NCI-H1048 (cell line): ENCODE data around the gene PODNL1.
"Not testable (repeated sequence)": the region's sequence is repeated elsewhere in the genome, so short reads cannot be mapped to it uniquely, and the experiment has no call there.

Experiments used
- DNase-seq: peaks from one replicate; lab custom pipeline; 2025; lab: John Stamatoyannopoulos, UW

PODNL1 gene

DNA sequence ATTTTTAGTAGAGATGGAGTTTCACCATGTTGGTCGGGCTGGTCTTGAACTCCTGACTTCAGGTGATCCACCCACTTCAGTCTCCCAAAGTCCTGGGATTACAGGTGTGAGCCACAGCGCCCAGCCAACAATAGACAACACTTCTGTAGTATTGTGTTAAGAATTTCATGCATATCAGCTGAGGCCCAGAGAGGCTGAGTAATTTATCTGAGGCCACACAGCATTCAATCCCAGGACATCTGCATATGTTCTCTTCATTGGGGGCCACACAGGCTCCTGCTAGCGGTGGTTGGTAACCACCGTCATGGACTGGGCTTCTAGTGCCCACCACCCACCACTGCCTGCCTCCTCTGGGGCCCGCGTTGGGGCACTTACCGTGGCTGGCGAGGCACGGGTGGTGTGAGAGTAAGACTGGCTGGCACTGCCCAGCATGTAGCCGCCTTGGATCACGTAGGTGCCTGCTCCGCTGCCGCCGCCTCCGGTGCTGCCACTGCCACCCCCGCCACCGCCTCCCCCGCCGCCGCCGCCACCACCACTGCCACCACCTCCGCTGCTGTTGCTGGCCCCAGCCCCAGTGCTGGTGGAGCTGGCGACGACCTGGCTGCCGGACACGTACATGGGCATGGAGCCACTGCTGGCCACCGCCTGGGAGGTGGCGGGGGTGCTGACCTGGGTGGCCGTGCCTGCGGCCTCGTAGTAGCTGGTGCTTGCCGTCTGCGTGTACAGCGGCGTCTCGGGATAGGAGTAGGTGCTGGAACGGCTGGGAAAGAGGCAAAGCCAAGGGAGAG lies 34.3 kb upstream of the PODNL1 start:
- DNase-seq: no peak

DNA sequence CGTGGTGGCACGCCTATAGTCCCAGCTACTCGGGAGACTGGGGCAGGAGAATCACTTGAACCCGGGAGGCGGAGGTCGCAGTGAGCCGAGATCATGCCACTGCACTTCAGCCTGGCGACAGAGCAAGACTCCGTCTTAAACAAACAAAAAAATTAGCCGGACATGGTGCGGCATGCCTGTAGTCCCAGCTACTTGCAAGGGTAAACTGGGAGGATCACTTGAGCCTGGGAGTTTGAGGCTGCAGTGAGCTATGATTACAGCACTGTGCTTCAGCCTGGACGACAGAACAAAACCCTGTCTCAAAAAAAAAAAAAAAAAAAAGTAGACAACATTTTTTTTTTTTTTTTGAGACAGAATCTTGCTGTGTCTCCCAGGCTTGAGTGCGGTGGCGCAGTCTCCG lies 33.7 kb upstream of the PODNL1 start:
- not testable (repeated sequence) for DNase-seq

DNA sequence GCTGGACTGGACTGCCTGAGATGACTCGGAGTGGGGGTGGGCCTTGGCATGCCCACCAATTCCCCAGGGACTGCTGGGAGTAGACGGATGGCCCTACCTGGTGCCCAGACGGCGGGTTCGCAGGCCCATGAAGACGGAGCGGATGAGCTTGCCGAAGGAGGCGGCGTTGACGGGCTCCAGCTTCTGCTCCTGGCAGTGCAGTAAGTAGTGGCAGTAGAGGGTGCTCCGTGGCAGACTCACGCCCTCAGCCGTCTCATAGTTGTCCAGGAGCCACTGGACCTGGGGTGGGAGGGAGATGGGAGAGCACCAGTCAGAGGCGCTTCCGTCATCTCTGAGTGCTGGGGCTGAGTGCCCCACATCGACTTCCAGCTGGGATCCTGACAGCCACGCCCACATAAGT lies 31.7 kb upstream of the PODNL1 start:
- DNase-seq: no peak

DNA sequence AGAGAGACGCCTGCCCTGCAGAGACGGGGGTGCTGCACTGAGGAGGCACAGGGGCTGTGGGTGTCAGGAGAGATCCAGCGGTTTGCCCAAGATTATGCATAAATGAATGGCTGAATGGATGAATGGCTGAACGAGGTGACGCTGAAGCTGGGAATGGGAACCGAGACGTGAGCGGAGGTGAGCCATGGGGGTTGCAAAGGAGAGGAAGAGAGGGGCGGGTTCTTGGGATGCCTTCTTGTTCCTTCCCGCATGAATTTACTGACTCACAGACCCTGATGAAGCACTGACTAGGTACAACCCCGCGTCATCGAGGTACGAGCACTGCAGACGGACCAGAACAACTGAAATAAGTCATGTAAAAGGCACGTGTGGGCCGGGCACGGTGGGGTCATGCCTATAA lies 30.8 kb upstream of the PODNL1 start:
- DNase-seq: no peak

DNA sequence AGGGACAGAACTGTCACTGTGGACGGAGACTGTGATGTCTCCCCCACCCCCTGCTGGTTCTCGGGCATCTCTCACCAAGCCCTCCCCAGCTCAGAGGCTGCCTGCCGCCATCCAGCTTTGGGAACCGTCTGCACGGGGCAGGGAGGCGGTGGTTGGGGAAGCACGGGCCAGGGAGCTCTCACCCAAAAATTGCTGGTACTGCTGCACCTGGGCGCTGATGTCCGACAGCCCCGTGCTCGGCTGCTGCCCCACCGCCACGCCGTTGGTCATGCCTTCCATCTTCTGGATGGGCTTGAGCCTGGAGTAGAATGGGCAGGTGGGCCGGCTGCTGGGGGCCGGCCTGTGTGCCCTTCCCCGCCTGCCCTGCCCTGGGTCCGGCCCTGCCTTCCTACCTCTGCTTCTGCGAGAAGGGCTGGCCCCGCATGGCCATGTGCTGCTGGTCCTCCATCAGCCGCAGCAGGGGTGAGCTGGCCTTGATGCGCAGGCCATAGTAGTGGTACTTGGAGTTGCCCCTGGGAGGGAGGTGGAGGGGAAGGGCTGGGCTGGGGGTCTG lies 30.2 kb upstream of the PODNL1 start:
- DNase-seq: no peak

DNA sequence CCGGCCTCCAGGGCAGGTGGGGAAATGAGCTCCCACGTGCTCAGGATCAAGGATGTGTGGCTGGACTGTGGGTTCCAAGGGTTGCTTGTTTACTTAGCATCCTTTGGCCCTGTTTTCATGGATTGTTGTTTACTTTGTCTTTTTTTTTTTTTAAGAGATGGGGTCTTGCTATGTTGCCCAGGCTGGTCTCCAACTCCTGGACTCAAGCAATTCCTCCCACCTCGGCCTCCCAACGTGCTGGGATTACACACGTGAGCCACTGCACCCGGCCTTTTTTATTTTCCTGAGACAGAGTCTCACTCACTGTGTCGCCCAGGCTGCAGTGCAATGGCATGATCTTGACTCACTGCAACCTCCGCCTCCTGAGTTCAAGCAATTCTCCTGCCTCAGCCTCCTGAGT lies 29.0 kb upstream of the PODNL1 start:
- not testable (repeated sequence) for DNase-seq

- DNase-seq: no peak
Measured at GRCh38 chr19:13966684-13967128, 28.5 kb upstream of the PODNL1 start.

GRCh38 chr19:13965926-13966683 lies 27.9 kb upstream of the PODNL1 start:
- DNase-seq: no peak

GRCh38 chr19:13965377-13965896 lies 27.2 kb upstream of the PODNL1 start:
- no peak for DNase-seq

DNA sequence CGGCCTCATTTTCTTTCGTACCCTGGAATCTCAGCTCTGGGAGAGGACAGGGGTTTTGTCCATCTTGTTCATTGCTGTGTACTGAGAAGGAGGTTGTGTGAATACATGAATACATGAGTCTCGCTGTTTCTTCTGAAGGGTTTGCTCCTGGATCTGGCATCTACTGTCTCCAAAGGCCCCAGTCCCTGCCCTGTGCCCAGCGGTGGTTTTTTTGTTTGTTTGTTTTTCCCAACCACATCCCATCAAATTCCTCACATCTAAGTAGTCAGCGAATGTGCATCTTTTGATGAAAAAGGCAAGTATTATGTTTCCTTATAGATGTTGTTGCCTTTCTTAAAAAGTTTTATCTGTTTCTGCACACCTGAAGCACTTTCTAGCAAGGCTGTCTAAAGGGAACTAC lies 26.6 kb upstream of the PODNL1 start:
- DNase-seq: no peak

DNA sequence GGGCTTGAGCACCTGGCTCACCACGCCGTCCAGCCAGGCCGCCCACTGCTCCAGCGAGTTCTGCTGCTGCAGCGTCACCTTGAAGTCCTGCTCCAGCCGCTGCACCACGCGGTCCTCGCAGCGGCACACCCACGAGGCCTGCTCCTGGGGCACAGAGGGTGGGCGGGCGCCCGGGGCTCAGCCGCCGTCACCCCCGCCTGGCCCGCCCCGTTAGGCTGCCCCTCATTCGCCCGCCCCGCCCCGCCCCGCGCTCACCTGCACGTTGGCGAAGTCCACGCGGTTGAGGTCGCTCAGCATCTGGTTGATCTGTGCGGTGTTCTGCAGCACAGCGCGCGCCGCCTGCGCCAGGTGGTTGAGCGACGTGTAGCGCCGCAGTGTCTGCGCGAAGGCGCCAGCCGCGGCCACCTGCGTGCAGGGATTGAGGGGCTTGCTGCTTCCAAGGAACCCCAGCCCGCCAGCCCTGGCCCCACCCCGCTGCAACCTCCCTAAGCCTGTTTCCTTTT lies 25.4 kb upstream of the PODNL1 start:
- DNase-seq: no peak

DNA sequence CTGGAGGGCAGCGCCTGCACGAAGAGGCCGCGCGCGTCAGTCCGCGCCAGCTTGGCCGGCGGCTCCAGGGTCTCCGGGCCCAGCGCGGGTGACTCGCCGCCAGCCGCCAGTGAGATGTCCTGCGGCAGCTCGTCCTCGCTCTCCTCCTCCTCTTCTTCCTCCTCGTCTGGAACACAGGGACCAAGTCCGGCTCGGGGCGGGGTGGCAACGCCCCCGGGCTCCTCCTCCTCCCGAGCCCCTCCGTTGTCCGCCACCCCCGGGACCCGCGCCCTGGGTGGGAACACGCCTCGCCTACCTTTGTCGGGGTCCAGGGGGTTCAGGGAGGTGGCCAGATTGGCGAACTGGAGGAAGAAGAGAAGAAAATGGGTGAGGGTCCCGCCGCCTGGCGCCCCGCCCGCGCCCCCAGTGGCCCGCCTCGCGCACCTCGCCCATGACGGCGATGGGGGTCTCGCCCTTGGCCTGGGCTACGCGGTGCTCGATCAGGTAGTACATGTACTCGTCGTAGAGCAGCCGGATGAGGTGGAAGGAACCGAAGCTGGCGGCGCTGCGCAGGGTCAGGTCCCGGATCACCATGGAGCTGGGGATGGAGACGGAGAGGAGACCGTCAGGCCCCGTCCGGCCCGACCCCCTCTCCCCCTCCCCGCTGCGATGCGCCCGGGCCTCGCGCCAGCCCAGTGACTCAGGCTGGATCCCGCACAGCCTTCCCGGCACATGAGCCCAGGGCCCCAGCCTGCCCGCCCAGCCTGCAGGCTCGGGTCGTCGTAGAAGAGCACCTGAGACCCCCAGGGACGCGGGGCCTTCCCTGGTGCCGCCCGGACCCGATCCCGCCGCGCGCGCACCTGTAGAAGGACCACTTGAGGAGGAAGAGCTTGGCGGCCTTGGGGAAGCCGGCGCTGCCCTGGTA lies 24.7 kb upstream of the PODNL1 start:
- DNase-seq: no peak

DNA sequence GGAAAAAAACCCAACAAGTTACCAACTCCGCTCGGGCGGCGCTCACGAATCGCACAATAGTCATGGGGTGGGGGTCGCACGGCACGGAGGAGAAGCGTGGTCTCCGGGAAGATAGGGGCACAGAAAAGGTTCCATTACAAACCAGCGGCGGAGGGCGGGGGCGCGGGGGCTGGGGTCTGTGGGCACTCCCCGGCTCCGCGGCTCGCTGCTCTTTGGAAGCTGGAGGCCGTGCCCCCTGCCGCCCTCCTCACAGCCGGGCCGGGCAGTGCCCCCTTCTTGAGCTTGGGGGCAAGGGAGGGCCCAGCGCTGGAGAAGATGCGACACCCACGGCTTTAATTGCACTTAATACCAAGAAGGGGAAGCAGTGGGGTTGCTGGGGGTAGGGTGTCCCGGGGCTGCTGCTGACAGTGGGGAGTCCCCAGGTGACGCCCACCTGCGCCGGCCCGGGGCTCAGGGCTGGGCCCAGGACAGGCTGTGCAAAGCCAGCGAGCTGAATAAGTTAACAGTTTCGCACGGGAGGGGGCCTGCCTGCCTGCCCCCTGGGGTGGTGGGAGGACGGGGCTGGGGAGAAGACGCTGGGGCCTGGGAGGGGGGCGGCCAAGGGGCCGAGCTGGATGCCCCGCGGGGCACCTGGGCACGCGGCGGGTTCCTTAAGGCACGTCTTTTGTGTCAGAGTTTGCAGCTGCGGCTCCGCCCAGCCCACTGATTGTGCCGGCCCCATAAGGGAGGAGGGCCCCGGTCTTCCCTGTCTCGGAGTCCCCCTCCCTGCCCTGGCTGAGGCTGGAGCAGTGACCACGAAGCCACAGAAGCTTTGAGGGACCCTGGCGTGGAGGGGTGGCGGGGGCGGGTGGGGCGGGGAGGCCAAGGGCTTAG lies 23.8 kb upstream of the PODNL1 start:
- DNase-seq: no peak

DNA sequence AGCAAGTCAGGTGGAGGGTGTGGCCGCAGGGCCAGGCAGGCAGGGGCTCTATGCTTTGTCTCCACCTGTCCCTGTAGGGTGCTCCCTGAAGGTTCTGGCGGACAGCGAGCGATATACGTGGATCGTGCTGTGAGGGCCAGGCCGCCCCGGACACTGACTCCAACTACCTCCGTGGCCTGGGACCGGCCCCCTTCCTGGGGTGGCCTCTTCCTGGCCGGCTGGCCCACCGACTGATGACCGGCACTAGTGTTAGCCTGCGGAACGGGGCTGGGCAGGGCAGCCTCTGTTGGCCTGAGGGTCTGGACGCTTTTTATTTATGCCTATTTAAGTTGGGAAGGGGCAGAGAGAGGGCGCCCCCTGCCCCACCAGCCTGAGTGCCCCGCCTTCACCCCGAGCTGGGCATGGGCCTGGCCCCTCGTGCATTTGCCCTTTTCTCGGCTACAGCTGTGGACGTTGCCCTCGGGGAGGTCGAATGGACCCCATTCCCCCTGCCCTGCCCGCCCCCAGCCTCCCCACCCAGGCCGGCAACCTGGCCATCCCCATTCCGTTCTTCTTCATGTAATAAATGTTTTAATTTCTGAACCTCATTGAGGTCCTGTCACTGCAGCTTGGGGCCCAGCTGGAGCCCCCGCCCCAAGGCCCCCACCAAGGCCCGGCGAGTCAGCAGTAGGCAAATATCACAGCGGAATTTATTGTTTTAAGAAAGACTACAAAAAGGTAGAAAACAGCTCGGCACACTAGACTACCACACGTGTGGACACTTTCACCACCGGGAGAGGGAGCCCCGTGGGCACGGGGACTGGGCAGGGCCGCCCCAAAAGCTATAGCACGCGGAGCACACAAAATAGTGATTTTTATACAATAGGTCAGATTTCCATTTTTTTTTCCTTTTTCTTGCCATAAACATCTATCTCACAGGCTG lies 22.9 kb upstream of the PODNL1 start:
- DNase-seq: no peak

GRCh38 chr19:13959962-13960862 lies 22.0 kb upstream of the PODNL1 start:
- DNase-seq: no peak

DNA sequence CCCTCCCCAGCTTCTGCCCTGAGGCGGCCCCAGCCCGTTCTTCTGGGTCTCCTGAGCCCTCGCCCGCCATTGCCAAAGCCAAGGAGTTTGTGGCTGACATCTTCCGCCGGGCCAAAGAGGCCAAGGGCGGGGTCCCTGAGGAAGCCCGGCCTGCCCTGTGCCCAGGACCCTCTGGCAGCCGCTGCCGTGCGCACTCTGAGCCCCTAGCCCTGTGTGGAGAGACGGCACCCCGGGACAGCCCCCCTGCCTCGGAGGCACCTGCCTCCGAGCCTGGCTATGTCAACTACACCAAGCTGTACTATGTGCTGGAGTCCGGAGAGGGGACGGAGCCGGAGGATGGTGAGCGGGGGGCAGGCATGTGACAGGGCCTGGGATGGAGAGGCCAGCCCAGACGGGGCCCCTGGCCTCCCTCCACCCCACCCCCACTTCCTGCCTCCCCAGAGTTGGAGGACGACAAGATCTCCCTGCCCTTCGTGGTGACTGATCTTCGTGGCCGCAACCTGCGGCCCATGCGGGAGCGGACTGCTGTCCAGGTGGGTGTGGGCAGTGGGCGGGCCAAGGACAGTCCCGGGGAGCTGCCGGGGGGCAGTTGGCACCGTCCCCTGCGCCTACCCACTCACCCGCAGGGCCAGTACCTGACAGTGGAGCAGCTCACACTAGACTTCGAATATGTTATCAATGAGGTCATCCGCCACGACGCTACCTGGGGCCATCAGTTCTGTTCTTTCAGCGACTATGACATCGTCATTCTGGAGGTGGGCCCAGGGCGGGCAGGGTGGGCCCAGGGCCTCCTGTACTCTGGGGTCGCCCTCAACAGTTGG lies 21.1 kb upstream of the PODNL1 start:
- no peak for DNase-seq

DNA sequence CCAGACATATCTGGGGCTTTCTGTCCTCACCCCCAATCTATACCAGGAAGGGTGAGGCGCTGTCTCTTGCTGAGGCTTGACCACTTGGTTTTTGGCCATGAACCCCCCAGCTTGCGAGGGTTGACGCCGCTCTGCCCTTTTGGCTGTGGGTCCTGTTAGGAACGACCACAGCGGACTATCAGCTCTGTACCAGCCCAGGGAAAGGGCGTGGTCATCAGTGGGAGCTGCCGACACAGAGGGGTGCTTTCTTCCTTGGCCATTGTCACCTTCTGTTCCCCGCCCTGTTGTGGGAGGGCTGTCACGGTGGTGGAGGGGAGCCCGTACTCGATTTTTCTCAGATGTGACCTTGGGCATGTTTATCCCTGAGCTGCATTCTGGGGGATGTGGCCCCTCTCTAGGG lies 19.8 kb upstream of the PODNL1 start:
- DNase-seq: no peak

GRCh38 chr19:13957051-13957450 lies 18.8 kb upstream of the PODNL1 start:
- DNase-seq: no peak
